Lower leg skin (tissue), 3 donors: ENCODE results near the gene TBC1D8.

Experiments used
- CTCF ChIP-seq, 3 donors: fragments of 450-650 bp; IDR thresholded peaks; one replicate each; pipeline ENCODE4 v1.5.1; 2016; ENCODE audit warnings: antibody characterized with exemption in 3 of 3, mild to moderate bottlenecking in 3 of 3, moderate library complexity in 2 of 3
- POLR2A ChIP-seq, 2 donors: fragments of 450-650 bp; IDR thresholded peaks; one replicate each; pipeline ENCODE4 v1.6.1; 2016 to 2017; ENCODE audit warnings: antibody characterized with exemption in 2 of 2, mild to moderate bottlenecking in 1 of 2, moderate library complexity in 1 of 2

GRCh38 chr2:101089419-101089818 lies 61.8 kb downstream of the TBC1D8 start:
- TF ChIP-seq POLR2A (IDR thresholded peaks at IDR 0.05) (no peak), CTCF (IDR thresholded peaks at IDR 0.05) (no peak)
